ENCODE data around the gene LMF1. TPM values are rescaled to one million over a fixed set of nuclear protein-coding genes. Genes with fewer than 3 reads are reported as not detected.

LMF1 gene
- polyA plus RNA-seq, 3 donors = 5.9 to 14.7 (median 10.6) TPM

DNA sequence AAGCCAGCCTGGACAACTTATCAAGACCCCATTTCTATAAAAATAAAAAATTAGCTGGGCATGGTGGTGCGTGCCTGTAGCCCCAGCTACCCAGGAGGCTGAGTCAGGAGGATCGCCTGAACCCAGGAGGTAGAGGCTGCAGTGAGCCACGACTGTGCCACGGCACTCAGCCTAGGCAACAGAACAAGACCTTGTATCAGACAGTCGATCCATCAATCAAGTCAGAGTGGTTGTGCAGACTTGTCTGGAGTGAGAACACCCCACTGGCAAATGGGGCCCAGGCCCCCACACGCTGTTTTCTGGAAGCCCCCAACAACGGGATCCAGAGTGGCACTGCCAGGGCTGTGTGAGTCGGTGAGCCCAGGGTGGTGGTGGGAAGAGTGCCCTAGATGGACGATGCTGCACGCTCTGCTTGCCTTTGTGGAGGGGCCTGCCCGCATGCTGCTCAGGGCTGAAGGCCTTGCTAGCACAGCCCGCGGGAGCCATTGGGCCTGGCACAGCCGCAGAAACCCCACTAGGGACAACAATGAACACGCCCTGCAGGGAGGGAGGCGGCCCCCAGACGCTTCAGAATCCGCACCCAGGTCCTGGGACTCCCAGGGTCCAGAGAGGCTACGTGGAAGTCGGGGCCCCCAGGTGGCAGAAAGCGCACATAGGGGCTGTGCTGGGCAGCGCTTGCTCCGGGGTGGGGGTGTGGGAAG lies 90.2 kb downstream of the LMF1 start:
- Mint-ChIP-seq H3K4me3 (no peak overlapping the region), H3K9me3 (peaks cover 0 to 6% (median 2%) of the 10 kb centered on the region in 7 donors), H3K27me3 (ENCODE audit: low read depth in 3 of 3) (peaks cover 2 to 3% (median 3%) of the 10 kb centered on the region in 3 donors), H3K36me3 (no peaks in the 10 kb centered on the region), H3K4me1 (peaks cover 17% of the 10 kb centered on the region), H3K27ac (no peak overlapping the region)
- Histone ChIP-seq H3K27me3 (ENCODE audit: control insufficient read depth in 2 of 2, insufficient read depth in 2 of 2, low read length in 2 of 2) (no peaks in the 10 kb centered on the region), H3K4me2 (replicated peaks; ENCODE audit: extremely low read depth, low read length, poor library complexity, severe bottlenecking) (no peak overlapping the region), H3K36me3 (replicated peaks in 1 of 2; ENCODE audit: control insufficient read depth in 1 of 2, insufficient read depth in 2 of 2, low read length in 2 of 2) (no peaks in the 10 kb centered on the region), H2AFZ (ENCODE audit: insufficient read depth, low read depth, low read length, poor library complexity, severe bottlenecking) (no peak overlapping the region), H3K4me3 (replicated peaks in 1 of 3; ENCODE audit: low read depth in 2 of 3, low read length in 3 of 3) (no peak overlapping the region), H4K20me1 (ENCODE audit: insufficient read depth, low read length) (no peaks in the 10 kb centered on the region), H3K9ac (ENCODE audit: insufficient read depth, low read length, poor library complexity, severe bottlenecking) (no peak overlapping the region), H3K79me2 (ENCODE audit: insufficient read depth, low read length) (no peaks in the 10 kb centered on the region), H3K4me1 (ENCODE audit: control insufficient read depth in 1 of 2, insufficient read depth in 2 of 2, low read length in 2 of 2) (peaks cover 16 to 19% of the 10 kb centered on the region in 2 donors), H3K27ac (ENCODE audit: low read depth in 1 of 2, low read length in 2 of 2) (no peak overlapping the region), H3K9me3 (replicated peaks in 1 of 2; ENCODE audit: control insufficient read depth in 1 of 2, insufficient read depth in 1 of 2, low read length in 2 of 2) (peaks cover 11 to 13% of the 10 kb centered on the region in 2 donors)
- TF ChIP-seq CTCF (IDR thresholded peaks at IDR 0.05) = no peak
- DNase-seq = no peak
- intact Hi-C loops (cut with micrococcal nuclease) = no loop called here
- WGBS (ENCODE audit: insufficient coverage) = 97% methylated on average over 19 of the region's 23 CpGs

- H3K4me1 Mint-ChIP-seq = peaks cover 17% of the 10 kb centered on the region
- Histone ChIP-seq H3K27me3 (ENCODE audit: control insufficient read depth in 2 of 2, insufficient read depth in 2 of 2, low read length in 2 of 2) (no peaks in the 10 kb centered on the region), H2AFZ (ENCODE audit: insufficient read depth, low read depth, low read length, poor library complexity, severe bottlenecking) (no peak overlapping the region), H4K20me1 (ENCODE audit: insufficient read depth, low read length) (no peaks in the 10 kb centered on the region), H3K4me3 (replicated peaks in 1 of 3; ENCODE audit: low read depth in 2 of 3, low read length in 3 of 3) (no peak overlapping the region), H3K27ac (ENCODE audit: low read depth in 1 of 2, low read length in 2 of 2) (no peak overlapping the region), H3K4me1 (ENCODE audit: control insufficient read depth in 1 of 2, insufficient read depth in 2 of 2, low read length in 2 of 2) (peaks cover 16 to 19% of the 10 kb centered on the region in 2 donors), H3K79me2 (ENCODE audit: insufficient read depth, low read length) (no peaks in the 10 kb centered on the region), H3K4me2 (replicated peaks; ENCODE audit: extremely low read depth, low read length, poor library complexity, severe bottlenecking) (no peak overlapping the region), H3K9me3 (replicated peaks in 1 of 2; ENCODE audit: control insufficient read depth in 1 of 2, insufficient read depth in 1 of 2, low read length in 2 of 2) (peaks cover 11 to 13% of the 10 kb centered on the region in 2 donors), H3K36me3 (replicated peaks in 1 of 2; ENCODE audit: control insufficient read depth in 1 of 2, insufficient read depth in 2 of 2, low read length in 2 of 2) (no peaks in the 10 kb centered on the region), H3K9ac (ENCODE audit: insufficient read depth, low read length, poor library complexity, severe bottlenecking) (no peak overlapping the region)
- no peaks in the 10 kb centered on the region for H3K36me3 Mint-ChIP-seq
- H3K27me3 Mint-ChIP-seq (ENCODE audit: low read depth in 3 of 3) = peaks cover 2 to 3% (median 3%) of the 10 kb centered on the region in 3 donors
- no peak overlapping the region for H3K4me3 Mint-ChIP-seq
- DNase-seq = no peak
- no peak for TF ChIP-seq CTCF (IDR thresholded peaks at IDR 0.05)
- 97% methylated on average over 12 of the region's 16 CpGs for WGBS (ENCODE audit: insufficient coverage)
- intact Hi-C loops (cut with micrococcal nuclease) = no loop called here
- no peak overlapping the region for H3K27ac Mint-ChIP-seq
- peaks cover 0 to 6% (median 2%) of the 10 kb centered on the region in 7 donors for H3K9me3 Mint-ChIP-seq
Observed at GRCh38 chr16:879986-880385, 90.8 kb downstream of the LMF1 start.

All from CD14-positive monocyte (primary cell).